Measurements from ENCODE around the gene KRT78.

KRT78 gene

DNA sequence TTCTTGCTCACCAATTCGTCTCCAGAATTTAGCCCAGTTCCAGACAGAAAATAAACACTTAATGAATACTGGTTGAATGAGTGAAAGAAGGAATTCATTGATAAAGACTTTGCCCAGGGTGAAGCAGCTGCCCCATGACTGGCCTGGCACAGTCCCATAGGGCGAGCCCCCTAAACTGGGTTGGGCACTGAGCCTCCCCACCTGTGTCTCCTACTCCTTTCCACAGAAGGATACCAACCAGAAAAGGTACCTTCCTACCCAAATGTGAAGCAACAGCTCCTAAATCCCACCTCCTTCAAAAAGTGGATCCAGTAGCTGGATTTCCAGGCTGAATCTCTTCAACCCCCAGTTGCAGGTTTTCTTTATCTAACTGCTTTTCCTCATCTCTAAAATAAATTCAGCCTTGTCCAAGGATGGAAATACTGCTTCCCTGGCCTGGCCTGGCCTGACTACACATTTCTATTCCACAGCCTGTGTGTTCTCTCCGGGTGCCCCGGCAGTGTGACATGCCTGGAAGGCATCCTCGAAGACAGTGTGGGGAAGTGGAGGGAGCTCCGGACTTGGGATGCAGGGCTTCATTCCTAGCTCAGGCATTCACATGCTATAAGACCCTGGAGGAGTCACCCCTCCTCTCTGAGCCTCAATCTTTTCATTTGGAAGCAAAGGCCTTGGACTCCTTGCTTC is 60.5 kb downstream of the KRT78 start:
- Mint-ChIP-seq H3K27ac (no peak overlapping the region), H3K4me1 (ENCODE audit: low read depth) (peaks cover 27% of the 10 kb centered on the region), H3K36me3 (ENCODE audit: low read depth) (no peaks in the 10 kb centered on the region), H3K27me3 (peaks cover 35% of the 10 kb centered on the region), H3K4me3 (no peak overlapping the region), H3K9me3 (no peaks in the 10 kb centered on the region)
- no peak for DNase-seq

All from activated T-cell treated with anti-CD3 and anti-CD28 coated beads, Interleukin-2, amount 50 U/mL, for 24 hours (primary cell).